22Rv1 (cell line): ENCODE data around the gene DUOX1.

Source experiments
- H3K27ac ChIP-seq: fragments of 450-650 bp; 2 replicates; pipeline ENCODE4 v1.5.1; 2017
- CTCF ChIP-seq: fragments of 450-650 bp; IDR thresholded peaks from 2 replicates; pipeline ENCODE4 v1.5.1; 2017; ENCODE audit warnings: mild to moderate bottlenecking
- ZFX ChIP-seq: fragments of 450-650 bp; IDR thresholded peaks from 2 replicates; pipeline ENCODE4 v1.6.1; 2017; ENCODE audit warnings: antibody characterized with exemption, borderline replicate concordance

The DUOX1 gene

GRCh38 chr15:45114076-45114750 is 15.6 kb upstream of the DUOX1 start, which contains the start of the genes DUOX2 and DUOXA2:
Gene DUOX2, minus strand, starts transcription at chr15:45114172. Its CDS starts 761 bp downstream, at chr15:45113411.
Gene DUOXA2, plus strand, starts transcription at chr15:45114326. Its CDS starts 280 bp downstream, at chr15:45114606.
- no peak within 1 kb of the TSS for H3K27ac ChIP-seq
- TF ChIP-seq ZFX (no peak), CTCF (no peak)

- H3K27ac ChIP-seq, result no peak overlapping the region
- TF ChIP-seq ZFX (no peak), CTCF (no peak)
These were observed 15.1 kb upstream of the DUOX1 start for GRCh38 chr15:45114751-45115085.

GRCh38 chr15:45115312-45115820 is 14.4 kb upstream of the DUOX1 start:
- no peak for TF ChIP-seq CTCF
- TF ChIP-seq ZFX, result no peak

GRCh38 chr15:45116006-45116481 is 13.8 kb upstream of the DUOX1 start:
- no peak overlapping the region for H3K27ac ChIP-seq
- no peak for TF ChIP-seq CTCF
- TF ChIP-seq ZFX, result no peak

More at GRCh38 chr15:45115312-45115820, 14.4 kb upstream of the DUOX1 start:
- H3K27ac ChIP-seq, result no peak overlapping the region

- H3K27ac ChIP-seq, result no peak overlapping the region
These were observed 13.1 kb upstream of the DUOX1 start for GRCh38 chr15:45116482-45117307.

GRCh38 chr15:45117308-45118130 is 12.3 kb upstream of the DUOX1 start:
- no peak overlapping the region for H3K27ac ChIP-seq
- TF ChIP-seq CTCF (no peak), ZFX (no peak)

More at GRCh38 chr15:45116482-45117307, 13.1 kb upstream of the DUOX1 start:
- no peak for TF ChIP-seq CTCF
- no peak for TF ChIP-seq ZFX
